Measurements from ENCODE around the gene ARMH1. TPM values are rescaled to one million over a fixed set of nuclear protein-coding genes. Genes with fewer than 3 reads are reported as not detected.
A peak's percentile ranks its signal among the peaks of the same experiment; 100 is the strongest.

Gene ARMH1
- polyA plus RNA-seq, 1 of the 3 experiments (the other 2 are of a cell fraction), result 6.6 TPM

GRCh38 chr1:44636688-44637598, 37.6 kb upstream of the ARMH1 start:
- Histone ChIP-seq H4K20me1 (ENCODE audit: insufficient read depth) (no peaks in the 10 kb centered on the region), H3K4me2 (no peak overlapping the region), H3K4me1 (ENCODE audit: control insufficient read depth in 1 of 2, insufficient read depth in 2 of 2, low read depth in 1 of 2, low read length in 1 of 2) (peaks cover 4 to 61% of the 10 kb centered on the region in 2 experiments; a peak in 1 of 4 replicates), H3K9ac (no peak overlapping the region), H2AFZ (ENCODE audit: low read depth) (no peak overlapping the region), H3K4me3 (ENCODE audit: low read depth in 2 of 2, low read length in 1 of 2) (no peak overlapping the region), H3K27ac (ENCODE audit: low read depth in 2 of 2, low read length in 1 of 2) (peak overlapping the region in 1 of 2 experiments; percentile 34; a peak in 1 of 4 replicates), H3K9me3 (no peaks in the 10 kb centered on the region), H3K27me3 (ENCODE audit: insufficient read depth) (no peaks in the 10 kb centered on the region), H3K36me3 (replicated peaks in 1 of 2; ENCODE audit: control insufficient read depth in 1 of 2, insufficient read depth in 2 of 2, low read length in 1 of 2) (peaks cover 26 to 85% of the 10 kb centered on the region in 2 experiments), H3K79me2 (ENCODE audit: insufficient read depth) (peaks cover 13% of the 10 kb centered on the region; the same call in 1 of the 2 replicates), H3F3A (replicated peaks; ENCODE audit: insufficient read depth) (no peaks in the 10 kb centered on the region), H3K9me2 (no peaks in the 10 kb centered on the region)
- TF ChIP-seq ZBTB33 (IDR thresholded peaks at IDR 0.05; ENCODE audit: borderline replicate concordance, low read depth) (no peak), USF2 (IDR thresholded peaks at IDR 0.05; ENCODE audit: borderline replicate concordance, low read depth, low read length) (no peak), NFIC (IDR thresholded peaks at IDR 0.05; ENCODE audit: borderline replicate concordance) (no peak), TEAD4 (IDR thresholded peaks at IDR 0.05; ENCODE audit: borderline replicate concordance, insufficient read depth) (no peak), CHD2 (IDR thresholded peaks at IDR 0.05; ENCODE audit: low read length, partially characterized antibody) (no peak)
- ChIA-PET CTCF (interaction anchor here (0.8 to 15.4 kb wide), 5 partner anchors 13 to 65 kb away, joined by 3 to 163 read pairs (median 4); no protein-coding TSS in a partner anchor), POLR2A (interaction anchor here (1.0 kb wide), 2 partner anchors 9 to 14 kb away, joined by 6 read pairs; no protein-coding TSS in a partner anchor)
- DNase-seq, result no peak
- 78% methylated on average over 5 of the region's 13 CpGs for WGBS (ENCODE audit: low lambda C conversion rate)

GRCh38 chr1:44637702-44638411, 36.7 kb upstream of the ARMH1 start:
- DNase-seq, result no peak
- H4K20me1 ChIP-seq (ENCODE audit: insufficient read depth), result no peaks in the 10 kb centered on the region
- no peaks in the 10 kb centered on the region for H3F3A ChIP-seq (replicated peaks; ENCODE audit: insufficient read depth)
- H3K9me2 ChIP-seq, result no peaks in the 10 kb centered on the region
- no peaks in the 10 kb centered on the region for H3K27me3 ChIP-seq (ENCODE audit: insufficient read depth)
- no peak overlapping the region for H3K4me3 ChIP-seq (ENCODE audit: low read depth in 2 of 2, low read length in 1 of 2)
- peaks cover 26 to 88% of the 10 kb centered on the region in 2 experiments for H3K36me3 ChIP-seq (replicated peaks in 1 of 2; ENCODE audit: control insufficient read depth in 1 of 2, insufficient read depth in 2 of 2, low read length in 1 of 2)
- ChIA-PET CTCF (interaction anchor here (0.9 to 15.4 kb wide), 5 partner anchors 12 to 76 kb away, joined by 4 to 163 read pairs (median 5); no protein-coding TSS in a partner anchor), POLR2A (no interaction called here)
- H3K4me2 ChIP-seq, result no peak overlapping the region
- H3K79me2 ChIP-seq (ENCODE audit: insufficient read depth), result peaks cover 8% of the 10 kb centered on the region; the same call in 1 of the 2 replicates
- H2AFZ ChIP-seq (ENCODE audit: low read depth), result no peak overlapping the region
- WGBS (ENCODE audit: low lambda C conversion rate), result 97% methylated on average over 24 of the region's 27 CpGs
- H3K9ac ChIP-seq, result no peak overlapping the region
- TF ChIP-seq FOXJ3 (CRISPR knock-in tag; IDR thresholded peaks at IDR 0.05) (no peak), JUND (IDR thresholded peaks at IDR 0.05) (no peak), RXRA (IDR thresholded peaks at IDR 0.05; ENCODE audit: borderline replicate concordance, low read depth) (no peak), MAX (IDR thresholded peaks at IDR 0.05; ENCODE audit: low read depth) (no peak), GATA2 (CRISPR knock-in tag; IDR thresholded peaks at IDR 0.05) (no peak), TCF12 (IDR thresholded peaks at IDR 0.05) (no peak), RFX5 (IDR thresholded peaks at IDR 0.05; ENCODE audit: low read length) (no peak), YY1 (IDR thresholded peaks at IDR 0.05; ENCODE audit: low read depth) (no peak), EP300 (IDR thresholded peaks at IDR 0.05; ENCODE audit: borderline replicate concordance in 1 of 2, low read depth in 1 of 2, low read length in 1 of 2) (no peak), CHD2 (IDR thresholded peaks at IDR 0.05; ENCODE audit: low read length, partially characterized antibody) (no peak), RCOR1 (IDR thresholded peaks at IDR 0.05; ENCODE audit: low read length) (no peak), GABPA (IDR thresholded peaks at IDR 0.05; ENCODE audit: low read depth) (no peak)
- no peaks in the 10 kb centered on the region for H3K9me3 ChIP-seq
- H3K27ac ChIP-seq (ENCODE audit: low read depth in 2 of 2, low read length in 1 of 2), result no peak overlapping the region
- H3K4me1 ChIP-seq (ENCODE audit: control insufficient read depth in 1 of 2, insufficient read depth in 2 of 2, low read depth in 1 of 2, low read length in 1 of 2), result peaks cover 2 to 66% of the 10 kb centered on the region in 2 experiments; a peak in 1 of 4 replicates
